HG02588 (cell line): ENCODE results near the gene OR2A42.
"Not testable (repeated sequence)": the region's sequence is repeated elsewhere in the genome, so short reads cannot be mapped to it uniquely, and the experiment has no call there.

Experiments used
- ATAC-seq: cut with Tn5 transposase; IDR thresholded peaks from one replicate; pipeline ENCODE4 v1.9.1; 2021; ENCODE audit warnings: mild to moderate bottlenecking, moderate library complexity; ENCODE audit not compliant: unreplicated experiment

The OR2A42 gene, protein sequence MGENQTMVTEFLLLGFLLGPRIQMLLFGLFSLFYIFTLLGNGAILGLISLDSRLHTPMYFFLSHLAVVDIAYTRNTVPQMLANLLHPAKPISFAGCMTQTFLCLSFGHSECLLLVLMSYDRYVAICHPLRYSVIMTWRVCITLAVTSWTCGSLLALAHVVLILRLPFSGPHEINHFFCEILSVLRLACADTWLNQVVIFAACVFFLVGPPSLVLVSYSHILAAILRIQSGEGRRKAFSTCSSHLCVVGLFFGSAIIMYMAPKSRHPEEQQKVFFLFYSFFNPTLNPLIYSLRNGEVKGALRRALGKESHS

DNA sequence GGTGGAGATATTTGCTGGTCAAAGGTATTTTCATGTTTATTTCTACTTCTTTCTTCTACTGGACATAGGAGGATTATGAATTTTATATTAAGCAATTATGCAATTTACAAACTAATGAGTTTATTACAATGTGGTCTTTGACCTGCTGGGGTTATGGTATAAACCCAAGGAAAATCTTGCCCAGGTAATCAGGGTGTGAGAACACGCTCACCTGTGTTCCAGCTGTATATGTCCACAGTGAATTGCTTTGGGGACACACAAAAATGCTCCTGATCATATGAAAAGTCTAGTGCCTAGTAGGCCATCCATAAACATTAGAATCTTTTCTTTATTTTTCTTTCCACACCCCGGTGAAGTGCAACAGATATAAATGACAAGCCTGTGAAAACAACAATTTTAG, at the start of gene OR2A42:
TSS of gene OR2A42 (minus strand) at position 241 of the 400 bp plus-strand sequence. CDS start 6,762 bp downstream, outside the sequence.
- ATAC-seq, result not testable (repeated sequence)

DNA sequence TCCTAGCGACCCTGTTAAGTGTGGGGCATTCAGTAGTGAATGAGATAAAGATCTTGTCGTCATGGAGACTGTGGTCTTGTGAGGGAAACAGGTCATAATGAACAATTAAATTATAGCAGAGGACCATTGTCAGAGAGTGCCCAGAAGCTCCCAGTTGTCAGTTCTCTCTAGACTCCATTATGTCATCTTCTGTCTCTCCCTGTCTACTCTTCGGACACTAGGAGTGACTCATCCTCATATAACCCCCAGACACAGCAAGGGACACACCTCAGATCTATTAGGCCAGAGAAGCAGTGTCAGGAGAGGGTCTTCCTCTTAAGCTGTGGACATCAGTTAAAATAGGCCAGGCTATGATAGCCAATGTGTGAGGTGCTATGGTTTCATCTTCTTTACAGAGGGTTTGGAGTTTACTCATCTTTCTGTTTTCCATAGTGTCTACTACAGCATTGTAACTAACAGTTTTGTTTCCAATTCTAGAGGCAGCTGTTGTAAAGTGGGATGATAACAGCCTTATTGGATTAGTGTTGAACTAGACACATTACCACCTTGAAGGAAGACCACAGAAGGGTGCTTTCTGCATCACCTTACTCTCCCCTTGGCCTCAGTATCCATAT, 47.9 kb upstream of the OR2A42 start:
- ATAC-seq, result not testable (repeated sequence)

DNA sequence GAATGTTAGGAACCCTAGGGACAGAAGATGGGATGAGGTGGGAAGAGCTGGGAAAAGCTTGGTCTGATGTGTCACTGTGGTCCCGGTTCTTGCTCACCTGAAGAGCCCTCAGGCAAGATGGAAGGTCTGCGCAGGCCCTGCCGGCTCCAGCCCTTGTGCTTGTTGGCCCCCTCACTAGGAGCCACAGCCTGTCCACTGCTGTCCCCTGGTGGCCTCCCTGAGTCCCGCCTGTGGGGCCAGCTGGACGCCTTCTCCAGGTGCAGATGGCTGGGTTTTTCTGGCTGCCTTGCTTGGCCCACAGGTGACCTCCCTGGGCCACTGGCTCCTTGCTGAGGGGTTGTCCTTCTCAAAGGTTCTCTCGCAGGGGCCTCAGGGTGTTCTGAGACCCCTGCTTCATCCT, 44.3 kb upstream of the OR2A42 start:
- not testable (repeated sequence) for ATAC-seq

DNA sequence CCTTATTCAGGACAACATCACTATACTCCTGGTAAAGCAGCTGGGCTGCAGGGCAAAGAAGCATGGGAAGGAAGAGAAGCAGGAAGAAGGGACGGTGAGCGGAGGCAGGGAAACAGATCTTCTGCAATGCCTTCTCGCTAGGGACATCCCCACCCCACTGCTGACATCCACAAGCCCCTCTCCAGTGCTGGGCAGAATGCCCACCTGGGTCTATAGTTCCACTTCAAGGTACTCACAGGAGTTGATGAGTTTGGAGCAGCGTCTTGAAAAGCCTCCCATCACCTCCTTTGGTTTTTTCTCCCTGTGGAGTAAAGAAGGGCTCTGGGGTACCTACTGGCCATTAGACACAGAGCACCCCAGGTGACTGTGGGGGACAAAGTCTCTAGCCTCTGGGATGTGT, 43.1 kb upstream of the OR2A42 start:
- not testable (repeated sequence) for ATAC-seq

DNA sequence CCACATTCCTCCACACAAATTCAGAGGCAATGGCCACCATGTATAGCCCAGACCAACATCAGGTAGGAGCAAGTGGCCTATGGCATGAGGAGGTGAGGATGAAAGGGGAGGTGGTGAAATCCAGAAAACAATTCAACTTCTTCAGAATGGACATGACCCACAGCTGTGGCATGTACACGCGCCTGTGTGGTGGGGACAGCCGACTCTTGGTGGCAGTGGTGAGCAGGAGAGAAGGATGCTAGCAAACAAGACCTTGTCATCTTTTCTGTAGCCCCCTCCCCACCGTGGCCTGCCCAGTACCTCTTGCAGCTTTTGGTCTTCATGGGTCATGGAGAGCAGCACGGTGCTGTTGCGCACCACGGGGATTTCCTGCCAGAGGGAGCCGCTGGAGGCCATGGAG, 42.6 kb upstream of the OR2A42 start:
- ATAC-seq, result not testable (repeated sequence)

DNA sequence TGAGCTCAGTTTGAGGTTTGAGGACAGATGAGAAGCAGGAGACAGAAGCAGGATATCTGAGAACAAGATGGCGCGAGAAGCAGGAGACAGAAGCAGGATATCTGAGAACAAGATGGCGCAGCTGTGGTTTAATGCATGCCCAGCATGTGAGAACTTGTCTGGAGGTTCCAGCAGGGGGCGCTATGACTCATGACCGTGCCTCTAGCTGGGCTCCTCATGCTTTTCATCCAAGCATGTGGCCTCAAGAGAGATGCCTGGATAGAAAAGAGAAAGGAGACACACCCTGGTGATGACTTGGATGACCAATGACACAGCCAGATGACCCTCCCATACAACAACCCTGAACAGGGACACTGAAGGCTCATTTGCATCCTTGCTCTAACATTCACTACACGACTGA, 40.6 kb upstream of the OR2A42 start:
- ATAC-seq, result not testable (repeated sequence)

DNA sequence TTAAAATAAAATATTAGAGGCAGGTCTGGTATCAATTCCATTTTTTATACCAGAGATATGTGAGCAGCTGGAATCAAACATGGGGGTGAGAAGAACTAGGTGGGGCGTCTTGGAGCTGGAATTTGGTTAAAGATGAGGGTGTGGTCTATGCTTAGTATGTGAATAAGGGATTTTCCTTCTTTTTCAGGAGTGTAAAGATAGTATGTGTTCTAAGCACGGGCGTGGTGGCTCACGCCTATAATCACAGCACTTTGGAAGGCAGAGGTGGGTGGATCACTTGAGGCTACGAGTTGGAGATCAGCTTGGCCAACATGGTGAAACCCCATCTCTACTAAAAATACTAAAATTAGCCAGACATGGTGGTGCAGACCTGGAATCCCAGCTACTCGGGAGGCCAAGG, 35.9 kb upstream of the OR2A42 start:
- not testable (repeated sequence) for ATAC-seq

DNA sequence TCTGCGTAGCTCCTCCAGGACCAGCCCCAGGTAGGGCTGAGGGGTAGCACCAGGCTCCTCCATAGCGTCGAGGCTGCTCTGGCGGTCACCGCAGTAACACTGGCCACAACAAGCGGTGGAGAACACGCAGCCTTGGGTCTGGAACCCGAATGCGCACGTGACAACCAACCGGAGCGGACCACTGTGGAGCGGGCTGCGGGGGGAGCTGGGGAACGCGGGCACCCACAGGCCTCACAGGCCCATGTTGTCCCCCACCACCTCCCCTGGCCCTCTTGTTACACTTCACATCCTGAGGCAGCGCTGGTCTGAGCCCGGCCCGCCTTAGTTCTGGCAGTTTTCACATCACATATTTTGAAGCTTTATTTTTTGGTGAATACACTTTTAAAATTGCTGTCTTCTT, 29.8 kb upstream of the OR2A42 start, which contains the start of gene CTAGE8:
TSS of gene CTAGE8 (minus strand) at position 101 of the 400 bp plus-strand sequence. CDS start at position 63, 38 bp downstream.
- not testable (repeated sequence) for ATAC-seq

DNA sequence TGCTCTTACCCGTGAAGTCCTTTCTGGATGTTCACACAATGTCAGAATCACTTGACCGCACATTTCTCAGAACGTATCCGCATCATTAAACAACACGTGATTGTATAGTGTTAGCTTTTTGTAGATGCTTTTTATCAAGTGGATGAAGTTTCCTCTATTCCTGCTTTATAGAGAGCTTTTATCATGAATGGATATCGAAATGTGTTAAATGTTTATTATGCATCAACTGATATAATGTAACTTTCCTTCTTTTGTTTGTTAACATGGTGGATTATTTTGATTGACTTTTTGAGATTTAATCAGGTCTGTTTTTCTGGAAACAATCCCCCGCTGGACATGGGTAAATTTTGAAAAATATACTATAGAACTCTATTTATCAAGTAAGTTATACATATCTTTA, 25.3 kb upstream of the OR2A42 start, which contains the start of gene OR2A7:
TSS of gene OR2A7 (minus strand) at position 101 of the 400 bp plus-strand sequence. CDS start 5,164 bp downstream, outside the sequence.
- ATAC-seq, result not testable (repeated sequence)

DNA sequence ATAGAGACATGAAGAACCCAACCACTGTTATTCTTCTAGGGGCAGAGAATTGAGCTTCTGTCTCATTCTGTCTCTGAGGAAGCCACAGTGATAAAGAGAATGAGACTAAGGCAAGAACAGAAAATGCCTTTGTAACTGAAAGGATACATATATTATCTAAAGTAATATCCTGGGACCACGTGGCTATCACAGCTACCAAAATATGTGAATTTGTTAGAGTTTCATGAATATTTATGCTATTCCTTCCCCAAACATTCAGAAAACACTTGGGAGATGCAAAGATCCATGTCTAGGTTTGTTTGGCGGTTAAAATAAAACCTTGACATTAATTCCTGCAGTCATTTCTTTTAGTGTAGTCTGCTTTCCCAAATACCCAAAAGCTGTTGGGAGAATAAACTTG, 22.7 kb upstream of the OR2A42 start:
- not testable (repeated sequence) for ATAC-seq

DNA sequence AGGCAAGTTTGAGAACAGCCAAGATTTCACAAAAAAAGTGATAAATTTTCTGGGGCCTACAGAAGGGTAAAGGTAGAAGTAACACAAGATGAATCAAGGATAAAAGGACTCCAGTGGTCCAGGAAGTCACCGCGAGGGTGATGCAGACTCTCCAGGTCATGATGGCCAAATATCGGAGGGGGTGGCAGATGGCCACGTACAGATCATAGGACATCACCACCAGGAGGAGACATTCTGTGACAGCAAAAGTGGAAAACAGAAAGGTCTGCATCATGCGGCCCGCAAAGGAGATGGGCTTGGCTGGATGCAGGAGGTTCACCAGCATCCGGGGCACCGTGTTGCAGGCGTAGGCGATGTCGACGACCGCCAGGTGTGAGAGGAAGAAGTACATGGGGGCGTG, 19.7 kb upstream of the OR2A42 start:
- ATAC-seq, result not testable (repeated sequence)

DNA sequence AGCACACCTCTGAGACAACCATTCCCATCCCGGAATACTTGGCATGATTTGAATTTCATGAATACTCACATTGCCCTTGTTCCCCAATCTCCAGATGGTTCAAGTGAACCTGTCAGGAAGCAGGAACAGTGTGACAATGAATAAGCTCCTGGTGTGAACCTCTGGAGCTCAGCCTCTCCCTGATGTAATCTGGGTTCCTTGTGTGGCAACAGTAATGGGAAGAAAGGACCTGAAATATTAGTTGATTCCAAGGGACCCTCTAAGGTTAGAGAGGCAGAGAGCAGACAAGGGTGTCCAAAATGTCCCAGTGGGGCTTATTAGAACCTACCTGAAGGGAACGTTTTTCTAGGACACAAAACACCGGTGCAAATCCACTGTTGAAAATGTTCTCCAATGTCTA, 16.7 kb upstream of the OR2A42 start:
- ATAC-seq, result no peak

DNA sequence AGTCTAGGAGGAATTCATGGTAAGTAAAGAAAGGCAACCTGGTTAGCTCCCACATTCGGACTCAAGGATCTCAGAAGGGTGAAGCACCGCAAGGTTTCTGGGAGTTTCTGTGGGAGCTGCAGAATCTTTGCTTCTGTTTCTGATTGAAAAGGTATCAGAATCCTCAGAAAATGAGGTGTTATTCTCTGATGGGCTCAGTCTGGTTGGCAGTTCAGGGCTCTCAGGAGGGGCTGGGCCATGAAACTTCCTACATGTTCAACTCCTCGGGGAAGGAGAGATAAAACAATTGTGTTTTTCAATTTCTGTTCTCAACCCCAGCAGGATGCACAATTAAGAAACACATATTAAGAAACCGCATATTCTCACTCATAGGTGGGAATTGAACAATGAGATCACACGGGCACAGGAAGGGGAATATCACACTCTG, 16.1 kb upstream of the OR2A42 start:
- no peak for ATAC-seq

DNA sequence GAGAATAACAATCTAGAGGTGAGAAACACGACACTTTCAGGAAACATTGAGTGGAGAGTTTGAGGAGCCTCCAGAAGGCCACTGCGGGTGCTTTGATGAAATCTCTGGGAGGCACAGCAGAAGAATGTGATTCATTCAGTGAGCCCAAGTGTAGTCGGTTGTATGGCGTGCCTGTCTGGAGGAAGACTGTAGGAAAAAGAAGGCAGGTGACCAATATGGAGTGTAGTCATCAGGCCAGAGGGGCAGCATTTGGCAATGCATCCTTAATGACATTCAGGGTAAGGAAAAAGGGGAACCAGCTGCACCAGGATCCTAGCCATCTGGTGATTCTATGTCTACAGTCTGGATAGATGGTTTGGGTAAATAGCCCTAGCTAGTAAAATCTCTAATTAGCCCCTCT, 12.9 kb upstream of the OR2A42 start:
- not testable (repeated sequence) for ATAC-seq

DNA sequence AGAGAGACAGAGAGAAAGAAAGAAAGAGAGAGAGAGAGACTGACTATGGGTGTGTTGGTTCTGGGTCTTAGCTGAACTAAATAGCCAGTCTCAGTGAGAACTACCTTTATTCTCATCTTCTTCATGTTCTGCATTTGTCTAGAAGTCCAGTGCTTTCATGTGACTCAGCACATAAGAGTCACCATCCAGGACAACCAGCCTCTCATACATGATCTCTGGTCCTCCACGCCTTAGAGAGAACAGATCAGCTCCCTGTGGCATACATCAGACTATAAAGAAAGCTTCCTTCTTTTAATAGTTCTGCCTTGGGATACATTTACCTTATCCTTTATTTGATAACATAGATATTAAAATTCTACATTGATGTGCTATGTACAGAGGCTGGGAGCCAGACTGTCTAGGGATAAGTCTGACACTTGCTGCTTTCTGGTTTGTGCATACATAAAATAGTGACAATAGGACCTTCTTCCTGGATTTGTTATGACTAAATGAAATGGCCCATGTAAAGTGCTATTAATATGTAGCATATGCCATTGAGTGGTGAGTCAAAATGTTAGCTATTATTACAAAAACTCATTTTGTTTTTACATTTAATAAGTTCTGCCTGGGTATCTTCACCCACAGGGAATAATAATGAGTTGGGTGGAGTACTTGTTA, 8.4 kb upstream of the OR2A42 start:
- ATAC-seq, result not testable (repeated sequence)

DNA sequence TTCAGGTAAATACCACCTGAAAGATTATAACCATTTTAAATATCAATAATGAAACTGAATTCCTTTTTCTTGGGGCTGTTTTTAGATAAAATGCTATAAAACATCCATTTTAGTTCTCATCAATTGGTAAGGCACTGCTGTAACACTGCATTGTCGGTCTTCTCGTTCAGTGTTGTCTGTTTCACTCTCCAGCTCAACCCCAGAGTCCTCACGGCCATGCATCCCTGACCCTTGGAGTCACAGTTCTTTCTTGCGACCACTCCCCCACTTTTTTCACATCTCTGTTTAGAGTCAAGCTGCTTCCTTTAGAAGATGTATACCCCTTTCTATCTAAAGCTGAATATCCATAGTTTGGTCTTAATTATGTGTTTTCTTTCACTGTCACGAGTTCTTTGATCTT, 7.6 kb upstream of the OR2A42 start:
- not testable (repeated sequence) for ATAC-seq

DNA sequence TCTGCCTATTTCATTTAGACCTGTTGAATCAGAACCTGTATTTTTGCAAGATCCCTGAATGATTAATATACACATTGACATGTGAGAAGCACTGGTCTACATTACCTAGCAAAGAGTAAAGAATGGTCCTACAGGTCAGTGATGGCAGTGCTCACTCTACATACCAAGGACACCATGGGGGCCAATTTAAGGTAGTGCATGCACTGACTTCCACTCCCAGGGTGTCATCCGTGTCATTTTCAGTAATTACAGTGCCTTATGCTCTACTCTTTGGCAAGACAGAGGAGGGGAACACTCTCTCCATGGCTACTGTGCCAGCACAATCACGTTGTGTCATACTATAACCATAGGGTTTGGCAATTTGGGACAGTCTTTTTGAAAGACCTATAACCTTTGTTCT, 6.0 kb upstream of the OR2A42 start:
- ATAC-seq, result not testable (repeated sequence)

DNA sequence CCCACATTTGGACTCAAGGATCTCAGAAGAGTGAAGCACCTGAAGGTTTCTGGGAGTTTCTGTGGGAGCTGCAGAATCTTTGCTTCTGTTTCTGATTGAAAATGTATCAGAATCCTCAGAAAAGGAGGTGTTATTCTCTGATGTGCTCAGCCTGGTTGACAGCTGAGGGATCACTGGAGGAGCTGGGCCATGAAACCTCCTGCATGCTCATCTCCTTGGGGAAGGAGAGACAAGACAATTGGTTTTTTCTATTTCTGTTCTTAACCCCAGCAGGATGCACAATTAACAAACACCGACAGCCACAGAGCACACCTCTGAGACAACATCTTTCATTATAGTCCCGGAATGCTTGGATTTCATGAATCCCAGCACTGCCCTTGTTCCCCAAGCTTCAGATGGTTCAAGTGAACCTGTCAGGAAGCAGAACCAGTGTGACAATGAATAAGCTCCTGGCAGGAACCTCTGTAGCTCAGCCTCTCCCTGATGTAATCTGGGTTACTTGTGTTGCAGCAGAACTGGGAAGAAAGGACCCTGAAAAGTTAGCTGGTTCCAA, 799 bp downstream of the OR2A42 start:
- ATAC-seq, result not testable (repeated sequence)

DNA sequence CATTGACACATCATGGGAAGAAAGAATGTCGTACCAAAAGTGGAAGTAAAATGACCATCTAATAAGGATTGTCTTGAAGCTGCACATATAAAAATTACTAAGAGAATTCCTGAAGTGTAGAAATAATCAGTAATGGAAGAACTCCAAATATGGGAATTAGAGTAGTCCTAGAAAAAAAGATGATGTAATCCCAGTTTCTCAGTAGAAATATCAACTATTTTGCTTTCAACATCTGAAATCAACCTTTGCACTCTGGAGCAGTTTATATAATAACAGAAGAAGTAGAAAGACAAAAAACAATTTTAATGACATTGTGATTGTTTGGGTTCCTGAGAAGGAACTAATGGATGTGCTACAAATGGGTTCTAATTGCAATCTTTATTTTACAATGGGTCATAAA, 6.4 kb downstream of the OR2A42 start:
- ATAC-seq, result not testable (repeated sequence)

DNA sequence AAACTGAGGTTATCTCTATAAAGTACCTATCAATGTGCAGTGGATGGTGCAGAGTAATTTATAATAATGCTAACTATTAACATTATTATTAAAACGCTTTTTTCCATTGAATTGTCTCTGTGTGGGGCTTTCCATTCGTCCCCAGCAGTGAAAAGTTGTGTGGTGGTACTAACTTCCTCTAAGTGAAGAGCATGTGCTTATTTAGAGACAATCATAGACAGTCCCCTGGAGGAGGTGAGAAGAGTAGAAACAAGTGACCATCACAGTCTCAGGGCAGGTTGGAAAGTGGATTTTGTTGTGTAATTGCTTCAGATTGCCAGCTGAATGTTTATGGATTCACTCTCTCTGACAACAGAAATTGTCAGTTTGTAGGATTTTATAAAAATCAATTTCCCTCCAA, 8.4 kb downstream of the OR2A42 start:
- not testable (repeated sequence) for ATAC-seq

DNA sequence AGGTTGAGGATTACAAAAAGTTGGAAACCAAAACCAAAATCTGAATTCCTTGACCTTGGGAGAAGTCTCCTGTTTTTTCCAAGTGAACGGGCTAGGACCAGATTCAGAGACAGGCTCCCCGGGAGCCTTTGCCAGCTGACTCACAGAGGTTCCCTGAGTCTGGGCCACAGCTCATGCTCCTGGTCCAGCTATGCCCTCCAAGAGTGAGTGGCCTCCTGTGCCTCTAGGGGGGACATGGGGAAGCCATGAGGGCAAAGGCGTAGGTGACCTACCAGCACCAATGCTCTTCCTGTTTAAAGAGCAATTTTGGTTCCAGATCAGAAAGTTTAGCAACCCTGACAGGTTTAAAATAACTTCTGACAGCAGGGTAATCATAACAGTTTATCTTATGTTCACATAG, 10.6 kb downstream of the OR2A42 start:
- not testable (repeated sequence) for ATAC-seq
